HEK293T (cell line): ENCODE measurements around the gene AP3B2.
"Not testable (repeated sequence)": the region's sequence is repeated elsewhere in the genome, so short reads cannot be mapped to it uniquely, and the experiment has no call there.

Source experiments
- CTCF ChIA-PET: fragments of 350-600 bp; formaldehyde crosslinking; extraction: SDS; loops from one replicate; lab custom pipeline; 2021; ENCODE audit warnings: antibody characterized with exemption, inconsistent platforms; lab: Yijun Ruan, JAX
- POLR2A ChIA-PET: fragments of 350-600 bp; formaldehyde crosslinking; extraction: SDS; loops from one replicate; lab custom pipeline; 2020; ENCODE audit warnings: antibody characterized with exemption, inconsistent platforms; lab: Yijun Ruan, JAX
- DNase-seq: peaks from one replicate; pipeline ENCODE4 v3.0.0; 2012; ENCODE audit warnings: mixed read lengths; ENCODE audit errors: extremely low spot score
- ARNT ChIP-seq: fragments of 450-650 bp; IDR thresholded peaks from 2 replicates; pipeline ENCODE4 v1.6.1; 2017; ENCODE audit warnings: mild to moderate bottlenecking
- BHLHE40 ChIP-seq: fragments of 450-650 bp; IDR thresholded peaks from 2 replicates; pipeline ENCODE4 v1.6.1; 2016; ENCODE audit warnings: mild to moderate bottlenecking, moderate library complexity, borderline replicate concordance
- CTBP1 ChIP-seq: fragments of 450-650 bp; IDR thresholded peaks from 2 replicates; pipeline ENCODE4 v1.6.1; 2016; ENCODE audit warnings: borderline replicate concordance
- ELF4 ChIP-seq: fragments of 450-650 bp; IDR thresholded peaks from 2 replicates; pipeline ENCODE4 v1.6.1; 2017; ENCODE audit warnings: antibody characterized with exemption
- FOXA1 ChIP-seq: fragments of 450-650 bp; IDR thresholded peaks from 2 replicates; pipeline ENCODE4 v1.6.1; 2016; ENCODE audit warnings: mild to moderate bottlenecking
- FOXK2 ChIP-seq: fragments of 450-650 bp; IDR thresholded peaks from 2 replicates; pipeline ENCODE4 v1.6.1; 2016; ENCODE audit warnings: mild to moderate bottlenecking
- FOXM1 ChIP-seq: fragments of 450-650 bp; IDR thresholded peaks from 2 replicates; pipeline ENCODE4 v1.6.1; 2017; ENCODE audit warnings: mild to moderate bottlenecking, borderline replicate concordance
- HDGF ChIP-seq: fragments of 450-650 bp; IDR thresholded peaks from 2 replicates; pipeline ENCODE4 v1.6.1; 2017; ENCODE audit warnings: antibody characterized with exemption, borderline replicate concordance
- L3MBTL2 ChIP-seq: fragments of 450-650 bp; conservative IDR thresholded peaks from 2 replicates; pipeline ENCODE4 v1.6.1; 2016; ENCODE audit warnings: mild to moderate bottlenecking
- LEF1 ChIP-seq: fragments of 450-650 bp; IDR thresholded peaks from 2 replicates; pipeline ENCODE4 v1.6.1; 2017; ENCODE audit warnings: mild to moderate bottlenecking, borderline replicate concordance
- NFRKB ChIP-seq: fragments of 450-650 bp; IDR thresholded peaks from 2 replicates; pipeline ENCODE4 v1.6.1; 2016; ENCODE audit warnings: mild to moderate bottlenecking, moderate library complexity
- SP1 ChIP-seq: fragments of 450-650 bp; IDR thresholded peaks from 2 replicates; pipeline ENCODE4 v1.6.1; 2017
- SUZ12 ChIP-seq: fragments of 450-650 bp; IDR thresholded peaks from 2 replicates; pipeline ENCODE4 v1.6.1; 2016; ENCODE audit warnings: mild to moderate bottlenecking
- TARDBP ChIP-seq: fragments of 450-650 bp; IDR thresholded peaks from 2 replicates; pipeline ENCODE4 v1.6.1; 2016
- ZNF384 ChIP-seq: fragments of 450-650 bp; IDR thresholded peaks from 2 replicates; pipeline ENCODE4 v1.6.1; 2016
- TF ChIP-seq, protein P1 (sequence below): fragments of 450-650 bp; IDR thresholded peaks from 2 replicates; pipeline ENCODE4 v1.6.1; 2016

The AP3B2 gene

DNA sequence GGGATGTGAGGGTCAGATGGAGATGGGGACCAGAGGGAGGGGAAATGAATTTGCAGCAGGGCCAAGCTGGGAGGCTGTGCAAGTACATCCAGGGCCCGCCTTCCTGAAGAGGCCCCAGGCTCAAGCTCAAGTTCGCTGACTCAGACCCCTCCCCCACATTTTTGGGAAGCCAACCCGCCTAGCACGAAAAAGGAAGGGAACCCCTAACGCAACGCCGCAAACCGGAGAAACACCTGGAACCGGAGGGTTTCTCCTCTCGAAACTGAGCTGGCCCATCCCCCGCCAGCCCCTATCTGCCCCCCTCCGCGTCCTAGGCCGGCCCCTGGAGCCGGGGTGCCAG, 624 bp downstream of the AP3B2 start:
- no peak for DNase-seq
- TF ChIP-seq FOXM1: no peak
- no peak for TF ChIP-seq SUZ12
- no peak for TF ChIP-seq FOXK2
- TF ChIP-seq L3MBTL2: no peak
- no peak for TF ChIP-seq FOXA1
- no peak for TF ChIP-seq ZNF384
- no peak for TF ChIP-seq SP1
- TF ChIP-seq, protein P1, sequence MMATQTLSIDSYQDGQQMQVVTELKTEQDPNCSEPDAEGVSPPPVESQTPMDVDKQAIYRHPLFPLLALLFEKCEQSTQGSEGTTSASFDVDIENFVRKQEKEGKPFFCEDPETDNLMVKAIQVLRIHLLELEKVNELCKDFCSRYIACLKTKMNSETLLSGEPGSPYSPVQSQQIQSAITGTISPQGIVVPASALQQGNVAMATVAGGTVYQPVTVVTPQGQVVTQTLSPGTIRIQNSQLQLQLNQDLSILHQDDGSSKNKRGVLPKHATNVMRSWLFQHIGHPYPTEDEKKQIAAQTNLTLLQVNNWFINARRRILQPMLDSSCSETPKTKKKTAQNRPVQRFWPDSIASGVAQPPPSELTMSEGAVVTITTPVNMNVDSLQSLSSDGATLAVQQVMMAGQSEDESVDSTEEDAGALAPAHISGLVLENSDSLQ: no peak
- TF ChIP-seq LEF1: no peak
- TF ChIP-seq ELF4: no peak
- TF ChIP-seq CTBP1: no peak
- TF ChIP-seq HDGF: no peak
- TF ChIP-seq NFRKB: no peak
- no peak for TF ChIP-seq ARNT
- no peak for TF ChIP-seq BHLHE40
- no peak for TF ChIP-seq TARDBP
- POLR2A ChIA-PET: interaction anchor here (0.6 to 3.5 kb wide), 4 partner anchors 42 to 168 kb away, joined by 3 to 25 read pairs (median 8); partner anchors contain the start of gene RPS17
- CTCF ChIA-PET: no interaction called here

DNA sequence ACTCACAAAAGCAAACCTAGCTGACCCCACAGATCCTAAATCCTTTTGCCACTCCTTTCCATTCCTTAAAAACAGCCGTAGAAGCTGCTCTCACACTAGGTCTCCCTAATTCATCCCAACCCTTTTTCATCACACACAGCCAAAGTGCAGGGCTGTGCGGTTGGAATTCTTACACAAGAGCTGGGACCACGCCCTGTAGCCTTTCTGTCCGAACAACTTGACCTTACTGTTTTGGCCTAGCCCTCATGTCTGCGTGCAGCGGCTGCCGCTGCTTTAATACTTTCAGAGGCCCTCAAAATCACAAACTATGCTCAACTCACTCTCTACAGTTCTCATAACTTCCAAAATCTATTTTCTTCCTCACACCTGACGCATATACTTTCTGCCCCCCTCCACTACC, 3.8 kb downstream of the AP3B2 start:
- DNase-seq, CTCF ChIA-PET, POLR2A ChIA-PET: not testable (repeated sequence)

DNA sequence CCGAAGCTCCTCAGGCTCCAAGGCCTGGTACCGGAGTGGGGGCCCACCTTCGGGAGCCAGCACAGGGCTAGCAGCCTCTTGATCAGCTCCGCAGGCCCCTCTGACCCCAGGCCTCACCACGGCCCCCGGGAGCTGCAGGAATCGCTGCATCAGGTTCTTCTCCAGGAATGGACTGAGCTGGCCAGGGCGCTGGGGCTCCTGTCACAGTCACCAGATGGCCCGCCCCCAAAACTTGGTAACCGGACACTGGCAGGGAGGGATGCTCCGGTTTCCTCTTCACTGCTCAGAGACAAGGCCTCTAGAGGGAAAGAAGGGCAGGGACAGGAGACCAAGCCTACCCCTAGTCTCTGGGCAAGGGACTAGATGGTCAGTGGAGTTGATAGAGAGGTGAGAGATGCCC, 9.9 kb downstream of the AP3B2 start:
- ChIA-PET CTCF (no interaction called here), POLR2A (no interaction called here)
- no peak for TF ChIP-seq ARNT
- no peak for DNase-seq

DNA sequence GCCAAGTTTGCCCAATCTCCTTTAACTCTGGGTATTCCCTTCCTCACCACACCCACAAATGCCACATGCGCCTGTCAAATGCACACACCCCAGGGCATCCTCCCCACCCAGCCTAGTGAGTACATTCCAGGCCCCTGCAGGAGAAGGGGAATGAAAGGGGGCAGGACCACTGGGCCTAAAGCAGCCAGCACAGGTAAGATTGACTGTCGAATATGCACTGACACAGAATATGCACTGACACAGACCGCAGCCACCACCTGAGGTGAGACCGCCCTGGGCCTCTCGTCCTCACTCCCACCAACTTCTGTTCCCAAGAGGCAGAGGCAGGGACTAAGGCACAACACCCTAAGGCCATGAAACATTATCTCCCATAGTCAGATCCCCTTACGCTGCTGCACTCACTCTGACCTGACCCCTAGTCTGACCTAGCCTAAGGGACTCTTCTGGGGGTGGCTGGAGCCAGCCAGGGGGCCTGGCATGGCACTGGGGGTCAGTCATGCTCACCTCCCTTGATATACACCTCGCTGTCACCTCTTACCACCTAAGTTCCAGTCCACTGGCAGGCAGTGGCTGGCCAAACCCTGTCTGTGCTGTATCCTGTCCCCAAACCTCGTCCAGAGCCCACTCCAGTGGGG, 10.8 kb downstream of the AP3B2 start:
- no peak for DNase-seq
- POLR2A ChIA-PET: no interaction called here
- CTCF ChIA-PET: no interaction called here
- no peak for TF ChIP-seq LEF1

DNA sequence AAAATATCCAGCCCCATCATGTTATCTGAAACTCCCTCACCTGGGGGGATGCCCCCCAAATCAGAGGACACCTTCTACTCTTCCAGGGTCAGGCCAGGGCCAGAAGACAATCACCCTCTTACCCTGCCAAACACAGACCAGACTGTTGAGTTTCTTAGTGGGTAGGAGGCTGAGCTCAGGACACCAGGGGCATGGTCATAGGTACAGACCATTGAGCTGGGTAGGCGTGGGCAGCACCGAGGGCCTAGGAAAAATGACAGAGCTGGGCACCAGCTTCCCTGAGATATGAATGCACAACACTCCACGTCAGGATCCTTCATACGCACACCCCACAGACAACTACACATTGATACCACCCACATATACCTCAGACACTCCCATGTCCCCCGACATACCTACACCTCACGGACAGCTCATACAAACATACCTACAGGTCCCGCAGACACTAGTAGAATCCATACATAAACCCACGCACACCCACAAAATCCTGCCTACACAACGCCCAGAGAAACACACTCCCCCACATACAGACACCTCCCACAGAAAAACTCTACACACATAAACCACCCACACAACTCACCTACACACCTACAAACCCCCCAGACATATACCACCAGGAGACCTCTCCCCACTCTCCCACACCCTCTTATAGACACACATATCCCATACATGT, 11.8 kb downstream of the AP3B2 start:
- POLR2A ChIA-PET: no interaction called here
- DNase-seq: no peak
- CTCF ChIA-PET: no interaction called here
- TF ChIP-seq CTBP1 (no peak), NFRKB (no peak), ELF4 (no peak), FOXA1 (no peak), HDGF (no peak), ZNF384 (no peak), BHLHE40 (no peak), SUZ12 (no peak), SP1 (no peak), ARNT (no peak), LEF1 (no peak), TARDBP (no peak)

DNA sequence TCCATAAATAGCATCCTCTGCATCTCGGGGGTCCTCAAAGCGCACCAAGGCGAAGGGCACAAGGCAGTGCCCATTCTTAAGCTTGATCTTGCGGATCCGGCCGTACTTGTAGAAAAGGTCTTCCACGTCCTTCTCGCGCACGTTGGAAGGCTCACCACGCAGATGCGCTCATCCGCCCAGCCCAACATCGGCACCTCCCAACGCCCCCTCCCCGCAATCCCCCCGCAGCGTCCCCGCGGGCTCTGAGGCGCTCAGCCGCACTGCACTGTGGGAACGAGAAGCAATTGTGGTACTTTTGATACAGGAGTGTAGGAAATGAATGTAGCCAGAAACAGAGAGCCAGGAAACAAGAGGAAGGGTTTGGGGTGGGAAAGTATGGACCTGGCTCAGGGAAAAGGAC, 17.5 kb downstream of the AP3B2 start:
- DNase-seq: no peak
- POLR2A ChIA-PET: no interaction called here
- CTCF ChIA-PET: no interaction called here
- TF ChIP-seq BHLHE40 (no peak), ZNF384 (no peak), CTBP1 (no peak), FOXA1 (no peak), SP1 (no peak), ARNT (no peak), L3MBTL2 (no peak), LEF1 (no peak), NFRKB (no peak), FOXK2 (no peak), FOXM1 (no peak), ELF4 (no peak), TARDBP (no peak), SUZ12 (no peak), HDGF (no peak)
- TF ChIP-seq, protein P1: no peak

DNA sequence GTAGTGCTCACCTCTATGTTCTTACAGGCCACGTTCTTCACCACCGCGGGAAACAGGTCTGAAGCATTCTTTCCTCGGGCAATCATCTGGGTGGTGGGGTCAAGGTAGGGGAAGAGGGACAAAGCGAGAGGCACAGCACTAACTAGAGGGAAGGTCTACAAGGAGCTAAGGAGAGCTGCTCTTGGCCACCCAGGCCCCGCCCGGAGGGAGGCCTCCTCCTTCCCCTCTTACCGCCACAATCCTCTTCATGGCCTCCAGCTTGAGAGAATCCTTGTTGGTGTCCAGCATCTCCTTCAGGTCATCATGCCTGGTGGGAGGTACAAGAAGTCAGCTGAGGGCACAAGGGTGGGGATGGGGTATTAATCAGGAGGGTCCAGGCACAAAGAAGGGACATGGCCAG, 20.5 kb downstream of the AP3B2 start:
- TF ChIP-seq HDGF (no peak), CTBP1 (no peak), NFRKB (no peak), L3MBTL2 (no peak), SUZ12 (no peak), FOXA1 (no peak), ELF4 (no peak), ZNF384 (no peak), BHLHE40 (no peak), FOXM1 (no peak), LEF1 (no peak), ARNT (no peak), SP1 (no peak), FOXK2 (no peak)
- TF ChIP-seq, protein P1: no peak
- no peak for DNase-seq
- ChIA-PET POLR2A (no interaction called here), CTCF (no interaction called here)
